Measurements from ENCODE around the gene DDAH1. TPM values are rescaled to one million over a fixed set of nuclear protein-coding genes. Genes with fewer than 3 reads are reported as not detected.

DDAH1 gene
- total RNA-seq, 1 donor from 2014 or later, result 10.8 TPM

- no peaks in the 10 kb centered on the region for H3K27me3 Mint-ChIP-seq (ENCODE audit: unreplicated experiment)
- H3K27ac Mint-ChIP-seq (ENCODE audit: unreplicated experiment), result no peak overlapping the region
- TF ChIP-seq CTCF (IDR thresholded peaks at IDR 0.05; ENCODE audit: unreplicated experiment), result no peak
- no peaks in the 10 kb centered on the region for H3K4me1 Mint-ChIP-seq (ENCODE audit: unreplicated experiment)
- H3K4me3 Mint-ChIP-seq (ENCODE audit: unreplicated experiment), result no peak overlapping the region
- no peaks in the 10 kb centered on the region for H3K9me3 Mint-ChIP-seq (ENCODE audit: unreplicated experiment)
- no peaks in the 10 kb centered on the region for H3K36me3 Mint-ChIP-seq (ENCODE audit: low read depth, unreplicated experiment)
- no peak for DNase-seq (ENCODE audit: low spot score)
These were observed 98.4 kb downstream of the DDAH1 start for GRCh38 chr1:85366391-85367170.

GRCh38 chr1:85365851-85366250 is 99.1 kb downstream of the DDAH1 start:
- H3K4me1 Mint-ChIP-seq (ENCODE audit: unreplicated experiment), result no peaks in the 10 kb centered on the region
- no peak overlapping the region for H3K4me3 Mint-ChIP-seq (ENCODE audit: unreplicated experiment)
- no peaks in the 10 kb centered on the region for H3K9me3 Mint-ChIP-seq (ENCODE audit: unreplicated experiment)
- no peaks in the 10 kb centered on the region for H3K27me3 Mint-ChIP-seq (ENCODE audit: unreplicated experiment)
- no peak overlapping the region for H3K27ac Mint-ChIP-seq (ENCODE audit: unreplicated experiment)
- no peak for TF ChIP-seq CTCF (IDR thresholded peaks at IDR 0.05; ENCODE audit: unreplicated experiment)
- no peaks in the 10 kb centered on the region for H3K36me3 Mint-ChIP-seq (ENCODE audit: low read depth, unreplicated experiment)
- no peak for DNase-seq (ENCODE audit: low spot score)

- H3K27ac Mint-ChIP-seq (ENCODE audit: unreplicated experiment), result no peak overlapping the region
- no peaks in the 10 kb centered on the region for H3K27me3 Mint-ChIP-seq (ENCODE audit: unreplicated experiment)
- H3K4me3 Mint-ChIP-seq (ENCODE audit: unreplicated experiment), result no peak overlapping the region
- H3K36me3 Mint-ChIP-seq (ENCODE audit: low read depth, unreplicated experiment), result no peaks in the 10 kb centered on the region
- TF ChIP-seq CTCF (IDR thresholded peaks at IDR 0.05; ENCODE audit: unreplicated experiment), result no peak
- H3K4me1 Mint-ChIP-seq (ENCODE audit: unreplicated experiment), result peaks cover 9% of the 10 kb centered on the region
- H3K9me3 Mint-ChIP-seq (ENCODE audit: unreplicated experiment), result no peaks in the 10 kb centered on the region
- DNase-seq (ENCODE audit: low spot score), result no peak
These were observed 101.4 kb downstream of the DDAH1 start for GRCh38 chr1:85363521-85363920.

GRCh38 chr1:85363092-85363491 is 101.9 kb downstream of the DDAH1 start:
- H3K9me3 Mint-ChIP-seq (ENCODE audit: unreplicated experiment), result no peaks in the 10 kb centered on the region
- TF ChIP-seq CTCF (IDR thresholded peaks at IDR 0.05; ENCODE audit: unreplicated experiment), result no peak
- no peaks in the 10 kb centered on the region for H3K36me3 Mint-ChIP-seq (ENCODE audit: low read depth, unreplicated experiment)
- no peak for DNase-seq (ENCODE audit: low spot score)
- H3K27me3 Mint-ChIP-seq (ENCODE audit: unreplicated experiment), result no peaks in the 10 kb centered on the region
- peaks cover 9% of the 10 kb centered on the region for H3K4me1 Mint-ChIP-seq (ENCODE audit: unreplicated experiment)
- no peak overlapping the region for H3K27ac Mint-ChIP-seq (ENCODE audit: unreplicated experiment)
- H3K4me3 Mint-ChIP-seq (ENCODE audit: unreplicated experiment), result no peak overlapping the region

- no peak overlapping the region for H3K4me3 Mint-ChIP-seq (ENCODE audit: unreplicated experiment)
- peaks cover 9% of the 10 kb centered on the region for H3K4me1 Mint-ChIP-seq (ENCODE audit: unreplicated experiment)
- no peak overlapping the region for H3K27ac Mint-ChIP-seq (ENCODE audit: unreplicated experiment)
- no peaks in the 10 kb centered on the region for H3K9me3 Mint-ChIP-seq (ENCODE audit: unreplicated experiment)
- no peaks in the 10 kb centered on the region for H3K27me3 Mint-ChIP-seq (ENCODE audit: unreplicated experiment)
- no peak for TF ChIP-seq CTCF (IDR thresholded peaks at IDR 0.05; ENCODE audit: unreplicated experiment)
- no peak for DNase-seq (ENCODE audit: low spot score)
- no peaks in the 10 kb centered on the region for H3K36me3 Mint-ChIP-seq (ENCODE audit: low read depth, unreplicated experiment)
These were observed 103.2 kb downstream of the DDAH1 start for GRCh38 chr1:85361606-85362296.
